Fibroblast of pulmonary artery (primary cell): ENCODE measurements around the gene QKI.
A peak's percentile ranks its signal among the peaks of the same experiment; 100 is the strongest.

Source experiments
- DNase-seq: peaks from one replicate; pipeline ENCODE4 v3.0.0-alpha.2; 2010; ENCODE audit warnings: low read depth
- H3K4me3 ChIP-seq: replicated peaks from 2 replicates; pipeline ENCODE4 v1.5.1; 2011; ENCODE audit warnings: low read depth, mild to moderate bottlenecking, control low read depth, low read length, moderate library complexity
- TF ChIP-seq, protein P1 (sequence below): IDR thresholded peaks from 2 replicates; pipeline ENCODE4 v1.5.1; 2011; ENCODE audit warnings: mild to moderate bottlenecking, control low read depth, low read length, inconsistent platforms; ENCODE audit errors: missing control alignments

Gene QKI

GRCh38 chr6:163460307-163460782, 45.8 kb downstream of the QKI start:
- TF ChIP-seq, protein P1, sequence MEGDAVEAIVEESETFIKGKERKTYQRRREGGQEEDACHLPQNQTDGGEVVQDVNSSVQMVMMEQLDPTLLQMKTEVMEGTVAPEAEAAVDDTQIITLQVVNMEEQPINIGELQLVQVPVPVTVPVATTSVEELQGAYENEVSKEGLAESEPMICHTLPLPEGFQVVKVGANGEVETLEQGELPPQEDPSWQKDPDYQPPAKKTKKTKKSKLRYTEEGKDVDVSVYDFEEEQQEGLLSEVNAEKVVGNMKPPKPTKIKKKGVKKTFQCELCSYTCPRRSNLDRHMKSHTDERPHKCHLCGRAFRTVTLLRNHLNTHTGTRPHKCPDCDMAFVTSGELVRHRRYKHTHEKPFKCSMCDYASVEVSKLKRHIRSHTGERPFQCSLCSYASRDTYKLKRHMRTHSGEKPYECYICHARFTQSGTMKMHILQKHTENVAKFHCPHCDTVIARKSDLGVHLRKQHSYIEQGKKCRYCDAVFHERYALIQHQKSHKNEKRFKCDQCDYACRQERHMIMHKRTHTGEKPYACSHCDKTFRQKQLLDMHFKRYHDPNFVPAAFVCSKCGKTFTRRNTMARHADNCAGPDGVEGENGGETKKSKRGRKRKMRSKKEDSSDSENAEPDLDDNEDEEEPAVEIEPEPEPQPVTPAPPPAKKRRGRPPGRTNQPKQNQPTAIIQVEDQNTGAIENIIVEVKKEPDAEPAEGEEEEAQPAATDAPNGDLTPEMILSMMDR, result no peak
- peak; percentile 39 for DNase-seq

DNA sequence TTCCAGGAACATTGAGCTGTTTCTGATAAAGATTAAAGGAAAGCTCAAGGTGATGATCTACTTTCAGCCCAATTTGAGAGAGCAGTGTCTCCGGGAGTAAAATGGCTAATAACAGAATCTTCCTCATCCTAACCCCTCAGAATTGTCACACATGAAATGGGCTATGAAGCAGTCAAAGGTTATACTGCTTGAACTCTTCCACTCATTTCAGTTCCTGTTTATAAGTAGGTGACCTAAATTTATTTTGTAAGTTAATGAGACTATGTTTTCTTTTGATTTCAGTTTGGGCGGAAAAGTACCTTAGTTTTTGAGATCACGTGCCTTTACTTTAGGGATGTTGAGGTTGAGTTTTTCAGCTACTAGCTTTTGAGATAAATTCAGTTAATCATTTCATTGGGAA, 47.2 kb downstream of the QKI start:
- H3K4me3 ChIP-seq, result no peak overlapping the region
- TF ChIP-seq, protein P1, result no peak
- no peak for DNase-seq

More at GRCh38 chr6:163460307-163460782, 45.8 kb downstream of the QKI start:
- H3K4me3 ChIP-seq, result peak overlapping the region; percentile 46

DNA sequence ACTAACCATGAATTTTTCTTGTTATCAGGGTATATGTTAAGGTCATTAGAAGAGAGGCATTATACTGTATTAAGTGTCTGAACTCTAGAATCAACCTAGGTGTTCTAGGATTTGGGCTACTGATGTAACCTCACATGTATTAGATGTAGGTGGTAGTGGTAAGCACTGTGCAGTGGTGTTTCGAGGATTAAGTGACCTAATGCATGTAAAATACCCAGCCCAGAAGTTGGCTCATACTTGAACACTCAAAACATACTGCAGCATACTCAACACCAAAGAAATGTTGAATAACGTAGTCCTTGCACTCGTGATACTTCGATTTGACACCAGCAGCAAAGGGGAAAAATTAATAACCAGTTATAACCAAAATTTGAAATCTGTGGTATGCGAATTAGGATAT, 48.7 kb downstream of the QKI start:
- TF ChIP-seq, protein P1, result no peak
- DNase-seq, result no peak
- no peak overlapping the region for H3K4me3 ChIP-seq

GRCh38 chr6:163463795-163464194, 49.3 kb downstream of the QKI start:
- no peak for DNase-seq
- no peak overlapping the region for H3K4me3 ChIP-seq
- TF ChIP-seq, protein P1, result no peak

GRCh38 chr6:163466839-163467390, 52.4 kb downstream of the QKI start:
- H3K4me3 ChIP-seq, result no peak overlapping the region
- no peak for DNase-seq
- TF ChIP-seq, protein P1, result no peak

DNA sequence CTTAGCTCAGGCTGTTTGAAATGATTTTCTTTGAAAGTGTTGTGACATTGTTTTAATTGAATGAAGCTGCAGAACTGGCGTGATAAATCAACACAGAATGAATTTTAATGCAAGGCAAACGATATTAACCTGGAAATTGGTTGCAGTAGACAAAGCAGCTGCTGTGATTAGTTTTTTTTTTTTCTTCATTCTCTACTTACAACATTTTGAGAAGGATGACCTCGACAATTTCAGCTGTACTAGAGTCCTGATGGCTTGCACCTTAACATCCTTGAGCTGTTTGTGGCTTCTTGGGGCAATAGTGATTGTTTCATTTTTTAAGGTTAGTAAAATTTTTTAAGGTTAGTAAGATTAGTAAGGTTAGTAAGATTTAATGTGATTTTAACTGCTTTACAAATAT, 54.2 kb downstream of the QKI start:
- TF ChIP-seq, protein P1, result no peak
- no peak for DNase-seq
- no peak overlapping the region for H3K4me3 ChIP-seq

DNA sequence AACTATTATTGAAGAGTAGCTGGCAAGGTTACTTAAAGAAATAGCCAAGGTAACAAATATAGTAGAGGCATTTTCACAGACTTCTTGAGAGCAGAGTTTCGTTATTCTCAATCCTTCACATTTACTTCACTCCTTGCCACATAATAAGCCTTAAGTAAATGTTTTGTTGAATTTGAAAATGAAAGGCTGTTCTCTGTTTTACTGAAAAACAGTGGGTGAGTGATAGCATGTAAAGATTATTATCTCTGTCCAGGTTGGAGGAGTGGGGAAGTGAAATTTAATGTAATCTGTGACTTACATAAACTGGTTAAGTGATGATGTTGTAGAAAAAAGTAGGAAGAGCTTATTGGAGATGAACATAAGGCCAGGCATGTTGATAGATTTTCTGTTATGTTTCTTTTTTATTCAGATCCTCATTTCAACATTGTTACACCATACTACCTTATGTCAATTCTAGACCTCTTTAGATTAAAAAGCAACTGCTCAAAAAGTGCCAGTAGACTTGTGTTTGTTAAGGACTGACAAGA, 55.0 kb downstream of the QKI start:
- H3K4me3 ChIP-seq, result no peak overlapping the region
- DNase-seq, result no peak
- TF ChIP-seq, protein P1, result no peak
